Hepatocyte (in vitro differentiated cells): Measurements from ENCODE around the gene NOS1AP.

Experiments used
- CTCF ChIP-seq: fragments of 200-600 bp; sonication (generic); IDR thresholded peaks from 2 replicates; pipeline ENCODE4 v1.5.1; 2016; ENCODE audit warnings: antibody characterized with exemption, mild to moderate bottlenecking; ENCODE audit not compliant: poor library complexity
- EZH2 ChIP-seq: fragments of 200-600 bp; sonication (generic); IDR thresholded peaks from 2 replicates; pipeline ENCODE4 v1.6.1; 2016; ENCODE audit warnings: antibody characterized with exemption, mild to moderate bottlenecking, borderline replicate concordance
- EZH2phosphoT487 ChIP-seq: fragments of 200-600 bp; sonication (generic); IDR thresholded peaks from one replicate; pipeline ENCODE4 v1.6.1; 2018; ENCODE audit warnings: antibody characterized with exemption, mild to moderate bottlenecking, low read depth, moderate library complexity; ENCODE audit not compliant: unreplicated experiment, severe bottlenecking

- TF ChIP-seq CTCF (no peak), EZH2phosphoT487 (no peak), EZH2 (no peak)
Measured at GRCh38 chr1:162398999-162399580, 329.6 kb downstream of the NOS1AP start.
